ENCODE results near the gene WWTR1. TPM values are rescaled to one million over a fixed set of nuclear protein-coding genes. Genes with fewer than 3 reads are reported as not detected.

WWTR1 gene
- total RNA-seq, 1 experiment from 2014 or later, result 24.4 TPM

DNA sequence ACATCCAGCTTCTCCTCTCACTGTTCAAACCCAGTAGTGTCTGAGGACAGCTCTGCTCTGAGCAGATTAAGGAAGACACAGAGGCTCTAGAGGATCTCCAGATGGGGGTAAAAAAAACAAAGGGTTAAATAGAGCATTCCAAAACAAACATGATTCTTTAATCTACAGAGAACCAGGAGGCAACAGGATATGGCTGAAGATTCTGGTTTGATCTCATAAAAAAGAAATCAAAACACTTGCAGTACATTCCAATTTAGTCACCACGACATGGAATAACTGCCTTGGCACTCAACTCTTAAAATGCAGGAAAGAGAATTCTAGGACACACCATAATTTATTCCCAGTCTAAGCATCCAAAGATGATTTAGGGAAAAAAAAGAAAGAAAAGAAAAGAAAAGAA, 151.3 kb downstream of the WWTR1 start:
- WGBS (ENCODE audit: extremely low coverage, insufficient read length, low lambda C conversion rate), result no CpG with 5 or more reads among the region's 1 CpG
- no peaks in the 10 kb centered on the region; a peak in 1 of 5 replicates for H3K9me3 Mint-ChIP-seq
- H3K56ac ChIP-seq (ENCODE audit: insufficient read length, low read depth, low read length), result no peak overlapping the region
- H3K27me3 Mint-ChIP-seq (ENCODE audit: low read depth), result no peaks in the 10 kb centered on the region; the same call in 1 of the 2 replicates
- H4K8ac ChIP-seq (replicated peaks; ENCODE audit: insufficient read length, low read depth, low read length), result no peak overlapping the region
- H3K23me2 ChIP-seq (ENCODE audit: insufficient read length, low read depth, low read length, poor library complexity, severe bottlenecking), result no peaks in the 10 kb centered on the region
- no peak overlapping the region for H3K18ac ChIP-seq (ENCODE audit: insufficient read length, low read depth, low read length)
- H3K9ac ChIP-seq (ENCODE audit: extremely low read depth, insufficient read length, low read length), result no peak overlapping the region
- no peak overlapping the region for H2BK20ac ChIP-seq (ENCODE audit: low read depth, low read length, poor library complexity, severe bottlenecking)
- H4K91ac ChIP-seq (ENCODE audit: insufficient read length, low read depth, low read length), result no peak overlapping the region
- no peaks in the 10 kb centered on the region for H3K36me3 Mint-ChIP-seq (ENCODE audit: insufficient read depth in 1 of 3, low read depth in 3 of 3)
- H3T11ph ChIP-seq (ENCODE audit: low read length), result no peak overlapping the region
- no peak overlapping the region for H4K5ac ChIP-seq (ENCODE audit: insufficient read length, low read depth, low read length)
- no peak overlapping the region for H3K27ac ChIP-seq (ENCODE audit: insufficient read length, low read depth, low read length)
- no peak overlapping the region for H3K4ac ChIP-seq (ENCODE audit: low read depth, low read length)
- H3K9me3 ChIP-seq (ENCODE audit: control insufficient read depth, low read depth, low read length), result no peaks in the 10 kb centered on the region
- H3K27ac Mint-ChIP-seq, result no peak overlapping the region
- no peak overlapping the region for H2BK5ac ChIP-seq (ENCODE audit: insufficient read length, low read length)
- no peak for DNase-seq
- no peak overlapping the region for H3K4me2 ChIP-seq (ENCODE audit: insufficient read depth, insufficient read length, low read length)
- H2AK5ac ChIP-seq (ENCODE audit: insufficient read length, low read length), result no peak overlapping the region
- H2BK12ac ChIP-seq (ENCODE audit: insufficient read length, low read depth, low read length), result no peak overlapping the region
- peaks cover under 1 to 3% of the 10 kb centered on the region in 2 experiments; a peak in 3 of 4 replicates for H3K4me1 Mint-ChIP-seq
- no peak overlapping the region for H2BK120ac ChIP-seq (ENCODE audit: low read depth, low read length, poor library complexity, severe bottlenecking)
- H3K27me3 ChIP-seq (ENCODE audit: insufficient read depth, low read length), result no peaks in the 10 kb centered on the region
- no peaks in the 10 kb centered on the region for H3K4me1 ChIP-seq (ENCODE audit: insufficient read depth, low read length)
- H3K79me2 ChIP-seq (ENCODE audit: insufficient read depth, low read length), result no peaks in the 10 kb centered on the region
- no peak overlapping the region for H2AFZ ChIP-seq (ENCODE audit: low read length)
- H2BK15ac ChIP-seq (ENCODE audit: low read depth, low read length), result no peak overlapping the region
- TF ChIP-seq, protein P1, sequence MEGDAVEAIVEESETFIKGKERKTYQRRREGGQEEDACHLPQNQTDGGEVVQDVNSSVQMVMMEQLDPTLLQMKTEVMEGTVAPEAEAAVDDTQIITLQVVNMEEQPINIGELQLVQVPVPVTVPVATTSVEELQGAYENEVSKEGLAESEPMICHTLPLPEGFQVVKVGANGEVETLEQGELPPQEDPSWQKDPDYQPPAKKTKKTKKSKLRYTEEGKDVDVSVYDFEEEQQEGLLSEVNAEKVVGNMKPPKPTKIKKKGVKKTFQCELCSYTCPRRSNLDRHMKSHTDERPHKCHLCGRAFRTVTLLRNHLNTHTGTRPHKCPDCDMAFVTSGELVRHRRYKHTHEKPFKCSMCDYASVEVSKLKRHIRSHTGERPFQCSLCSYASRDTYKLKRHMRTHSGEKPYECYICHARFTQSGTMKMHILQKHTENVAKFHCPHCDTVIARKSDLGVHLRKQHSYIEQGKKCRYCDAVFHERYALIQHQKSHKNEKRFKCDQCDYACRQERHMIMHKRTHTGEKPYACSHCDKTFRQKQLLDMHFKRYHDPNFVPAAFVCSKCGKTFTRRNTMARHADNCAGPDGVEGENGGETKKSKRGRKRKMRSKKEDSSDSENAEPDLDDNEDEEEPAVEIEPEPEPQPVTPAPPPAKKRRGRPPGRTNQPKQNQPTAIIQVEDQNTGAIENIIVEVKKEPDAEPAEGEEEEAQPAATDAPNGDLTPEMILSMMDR (conservative IDR thresholded peaks at IDR 0.05), result no peak
- no peaks in the 10 kb centered on the region for H3K79me1 ChIP-seq (ENCODE audit: insufficient read depth, low read depth, low read length, poor library complexity, severe bottlenecking)
- no peaks in the 10 kb centered on the region for H4K20me1 ChIP-seq (ENCODE audit: control insufficient read depth, insufficient read depth, insufficient read length)
- no peak overlapping the region for H3K14ac ChIP-seq (ENCODE audit: insufficient read depth, low read length)
- H3K4me3 Mint-ChIP-seq, result no peak overlapping the region
- H3K23ac ChIP-seq (ENCODE audit: insufficient read length, low read depth, low read length), result no peak overlapping the region
